H9 (cell line): ENCODE data around the gene AURKA. TPM values are rescaled to one million over a fixed set of nuclear protein-coding genes. Genes with fewer than 3 reads are reported as not detected.

Source experiments
- DNase-seq: peaks from one replicate; pipeline ENCODE4 v3.0.0-alpha.2; 2017
- H2AFZ ChIP-seq: one replicate; pipeline ENCODE4 v1.6.1; 2013; ENCODE audit warnings: mild to moderate bottlenecking, low read length, control low read depth, moderate library complexity
- H2AK5ac ChIP-seq: 2 replicates; pipeline ENCODE4 v1.6.1; 2013; ENCODE audit warnings: low read length, control low read depth, mixed read lengths; ENCODE audit not compliant: insufficient read length
- H2BK120ac ChIP-seq: one replicate; pipeline ENCODE4 v1.6.1; 2013; ENCODE audit warnings: low read depth, mild to moderate bottlenecking, low read length, control low read depth, inconsistent platforms; ENCODE audit not compliant: poor library complexity, severe bottlenecking
- H2BK12ac ChIP-seq: 2 replicates; pipeline ENCODE4 v1.6.1; 2013; ENCODE audit warnings: low read length, control low read depth, mixed read lengths, low read depth; ENCODE audit not compliant: insufficient read length
- H2BK15ac ChIP-seq: 2 replicates; pipeline ENCODE4 v1.6.1; 2013; ENCODE audit warnings: low read depth, low read length, control low read depth
- H2BK20ac ChIP-seq: one replicate; pipeline ENCODE4 v1.6.1; 2013; ENCODE audit warnings: low read depth, mild to moderate bottlenecking, low read length, control low read depth, inconsistent platforms; ENCODE audit not compliant: poor library complexity, severe bottlenecking
- H2BK5ac ChIP-seq: 2 replicates; pipeline ENCODE4 v1.6.1; 2013; ENCODE audit warnings: low read length, control low read depth, mixed read lengths; ENCODE audit not compliant: insufficient read length
- H3K14ac ChIP-seq: 2 replicates; pipeline ENCODE4 v1.6.1; 2013; ENCODE audit warnings: low read length, control low read depth; ENCODE audit not compliant: insufficient read depth
- H3K18ac ChIP-seq: 2 replicates; pipeline ENCODE4 v1.6.1; 2013; ENCODE audit warnings: low read depth, mild to moderate bottlenecking, mixed read lengths, low read length, control low read depth; ENCODE audit not compliant: insufficient read length
- H3K23ac ChIP-seq: 2 replicates; pipeline ENCODE4 v1.6.1; 2013; ENCODE audit warnings: low read length, control low read depth, mixed read lengths, low read depth; ENCODE audit not compliant: insufficient read length
- H3K23me2 ChIP-seq: 2 replicates; pipeline ENCODE4 v1.6.1; 2013; ENCODE audit warnings: low read depth, mild to moderate bottlenecking, mixed read lengths, low read length, control low read depth; ENCODE audit not compliant: insufficient read length, poor library complexity, severe bottlenecking
- H3K27ac ChIP-seq: 2 replicates; pipeline ENCODE4 v1.5.1; 2013; ENCODE audit warnings: low read length, control low read depth, mixed read lengths, low read depth; ENCODE audit not compliant: insufficient read length
- H3K27me3 ChIP-seq: 2 replicates; pipeline ENCODE4 v1.6.1; 2013; ENCODE audit warnings: low read length, control low read depth, inconsistent platforms; ENCODE audit not compliant: insufficient read depth
- H3K4ac ChIP-seq: 2 replicates; pipeline ENCODE4 v1.6.1; 2013; ENCODE audit warnings: low read depth, mild to moderate bottlenecking, control low read depth, inconsistent platforms, low read length, moderate library complexity
- H3K4me1 ChIP-seq: 2 replicates; pipeline ENCODE4 v1.6.1; 2013; ENCODE audit warnings: low read length, control low read depth, inconsistent platforms; ENCODE audit not compliant: insufficient read depth
- H3K4me2 ChIP-seq: 2 replicates; pipeline ENCODE4 v1.6.1; 2013; ENCODE audit warnings: low read length, control low read depth, mixed read lengths; ENCODE audit not compliant: insufficient read length, insufficient read depth
- H3K56ac ChIP-seq: 2 replicates; pipeline ENCODE4 v1.6.1; 2013; ENCODE audit warnings: low read depth, mild to moderate bottlenecking, mixed read lengths, low read length, control low read depth; ENCODE audit not compliant: insufficient read length
- H3K79me1 ChIP-seq: 2 replicates; pipeline ENCODE4 v1.6.1; 2013; ENCODE audit warnings: low read depth, mild to moderate bottlenecking, moderate library complexity, low read length, control low read depth, inconsistent platforms; ENCODE audit not compliant: insufficient read depth, poor library complexity, severe bottlenecking
- H3K79me2 ChIP-seq: 2 replicates; pipeline ENCODE4 v1.6.1; 2013; ENCODE audit warnings: low read length, control low read depth, inconsistent platforms; ENCODE audit not compliant: insufficient read depth
- H3K9ac ChIP-seq: 2 replicates; pipeline ENCODE4 v1.6.1; 2013; ENCODE audit warnings: low read length, control low read depth, mixed read lengths; ENCODE audit not compliant: insufficient read length; ENCODE audit errors: extremely low read depth
- H3K9me3 ChIP-seq: one replicate; pipeline ENCODE4 v1.6.1; 2013; ENCODE audit warnings: low read depth, low read length, inconsistent platforms; ENCODE audit not compliant: control insufficient read depth
- H3T11ph ChIP-seq: one replicate; pipeline ENCODE4 v1.6.1; 2013; ENCODE audit warnings: mild to moderate bottlenecking, low read length, control low read depth, inconsistent platforms
- H4K20me1 ChIP-seq: one replicate; pipeline ENCODE4 v1.6.1; 2013; ENCODE audit not compliant: control insufficient read depth, insufficient read length, insufficient read depth
- H4K5ac ChIP-seq: 2 replicates; pipeline ENCODE4 v1.6.1; 2013; ENCODE audit warnings: low read depth, mild to moderate bottlenecking, mixed read lengths, low read length, control low read depth; ENCODE audit not compliant: insufficient read length
- H4K8ac ChIP-seq: replicated peaks from 2 replicates; pipeline ENCODE4 v1.6.1; 2013; ENCODE audit warnings: low read length, control low read depth, mixed read lengths, low read depth; ENCODE audit not compliant: insufficient read length
- H4K91ac ChIP-seq: 2 replicates; pipeline ENCODE4 v1.6.1; 2013; ENCODE audit warnings: low read depth, mild to moderate bottlenecking, moderate library complexity, mixed read lengths, low read length, control low read depth; ENCODE audit not compliant: insufficient read length
- H3K27ac Mint-ChIP-seq, 3 experiments: 2 replicates in 2 of 3; 3 replicates in 1 of 3; pipeline ENCODE4 v1.8.0; 2020 to 2021; ENCODE audit warnings: mixed read lengths in 3 of 3, mild to moderate bottlenecking in 1 of 3, moderate library complexity in 1 of 3
- H3K27me3 Mint-ChIP-seq: 2 replicates; pipeline ENCODE4 v1.8.0; 2021; ENCODE audit warnings: low read depth, mild to moderate bottlenecking, moderate library complexity, mixed read lengths
- H3K36me3 Mint-ChIP-seq, 3 experiments: 2 replicates in 2 of 3; 3 replicates in 1 of 3; pipeline ENCODE4 v1.8.0; 2020 to 2021; ENCODE audit warnings: low read depth in 3 of 3, mixed read lengths in 3 of 3; ENCODE audit not compliant: insufficient read depth in 1 of 3
- H3K4me1 Mint-ChIP-seq, 2 experiments: 2 replicates each; pipeline ENCODE4 v1.8.0; 2020; ENCODE audit warnings: mixed read lengths in 2 of 2
- H3K4me3 Mint-ChIP-seq, 2 experiments: 2 replicates in 1 of 2; 3 replicates in 1 of 2; pipeline ENCODE4 v1.8.0; 2020 to 2021; ENCODE audit warnings: mild to moderate bottlenecking in 2 of 2, mixed read lengths in 2 of 2, moderate library complexity in 1 of 2
- H3K9me3 Mint-ChIP-seq, 2 experiments: 2 replicates in 1 of 2; 3 replicates in 1 of 2; pipeline ENCODE4 v1.8.0; 2020; ENCODE audit warnings: mild to moderate bottlenecking in 2 of 2, mixed read lengths in 2 of 2, moderate library complexity in 1 of 2
- CTCF ChIP-seq: fragments of 200-600 bp; sonication (generic); conservative IDR thresholded peaks from 3 replicates; pipeline ENCODE4 v1.8.0; 2021; ENCODE audit warnings: antibody characterized with exemption, mild to moderate bottlenecking
- WGBS: extraction: QIAGEN DNeasy Blood & Tissue Kit; methylation state at CpG from one replicate; pipeline ENCODE4 v1.1.7; 2013; ENCODE audit warnings: missing lambda C conversion rate, low lambda C conversion rate, mixed read lengths; ENCODE audit not compliant: insufficient read length; ENCODE audit errors: extremely low coverage; 5-methylcytosine and 5-hydroxymethylcytosine counted together
- total RNA-seq: library from RNA; stranded (reverse); gene quantifications from 2 replicates; pipeline ENCODE4 v1.2.1, GENCODE V29; 2021

AURKA gene
- total RNA-seq, 1 experiment from 2014 or later = 86.8 TPM

DNA sequence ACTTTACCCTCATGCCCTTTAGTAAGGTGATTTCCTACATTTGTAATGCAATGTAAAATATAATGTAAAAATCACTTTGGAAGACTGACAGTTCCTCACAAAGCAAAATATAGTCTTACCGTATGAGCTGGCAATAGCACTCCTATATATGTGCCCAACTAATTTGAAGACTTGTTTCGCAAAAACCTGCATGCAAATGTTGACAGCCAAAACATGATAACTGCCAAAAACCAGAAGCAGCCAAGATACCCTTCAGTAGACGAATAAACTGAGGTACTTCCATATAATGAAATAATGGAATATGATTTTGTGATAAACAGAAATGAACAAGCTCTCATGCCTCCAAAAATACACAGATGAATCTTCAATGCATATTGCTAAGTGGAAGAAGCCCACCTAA, 13.6 kb downstream of the AURKA start:
- Mint-ChIP-seq H3K36me3 (peaks cover 61 to 89% (median 85%) of the 10 kb centered on the region in 3 experiments), H3K4me1 (peaks cover 3 to 7% of the 10 kb centered on the region in 2 experiments; a peak in 2 of 4 replicates), H3K4me3 (no peak overlapping the region), H3K27me3 (no peaks in the 10 kb centered on the region), H3K9me3 (no peaks in the 10 kb centered on the region), H3K27ac (no peak overlapping the region)
- H3K9me3 ChIP-seq = no peaks in the 10 kb centered on the region
- H3K18ac ChIP-seq = no peak overlapping the region
- H4K20me1 ChIP-seq = no peaks in the 10 kb centered on the region
- no peak overlapping the region for H2BK12ac ChIP-seq
- no peak overlapping the region for H3K4me2 ChIP-seq
- no peak overlapping the region for H2BK15ac ChIP-seq
- H4K91ac ChIP-seq = no peak overlapping the region
- H2AFZ ChIP-seq = no peak overlapping the region
- no peak overlapping the region for H3K23ac ChIP-seq
- H3K4me1 ChIP-seq = no peaks in the 10 kb centered on the region
- H3T11ph ChIP-seq = no peak overlapping the region
- H3K27me3 ChIP-seq = no peaks in the 10 kb centered on the region
- no peak for TF ChIP-seq CTCF
- no peak overlapping the region for H3K9ac ChIP-seq
- H3K56ac ChIP-seq = no peak overlapping the region
- WGBS = no CpG with 5 or more reads among the region's 3 CpGs
- H3K14ac ChIP-seq = no peak overlapping the region
- H3K23me2 ChIP-seq = no peaks in the 10 kb centered on the region
- H2BK5ac ChIP-seq = no peak overlapping the region
- H2AK5ac ChIP-seq = no peak overlapping the region
- no peak overlapping the region for H2BK20ac ChIP-seq
- no peak overlapping the region for H3K27ac ChIP-seq
- H2BK120ac ChIP-seq = no peak overlapping the region
- H3K4ac ChIP-seq = no peak overlapping the region
- H3K79me2 ChIP-seq = peaks cover 3% of the 10 kb centered on the region; the same call in 1 of the 2 replicates
- no peak for DNase-seq
- H3K79me1 ChIP-seq = peaks cover 16% of the 10 kb centered on the region
- H4K5ac ChIP-seq = no peak overlapping the region
- no peak overlapping the region for H4K8ac ChIP-seq
